ENCODE measurements around the gene LITAF. TPM values are rescaled to one million over a fixed set of nuclear protein-coding genes. Genes with fewer than 3 reads are reported as not detected.
A peak's percentile ranks its signal among the peaks of the same experiment; 100 is the strongest.

The LITAF gene
- total RNA-seq, 1 experiment from 2014 or later, result 73.0 TPM

- CTCF ChIA-PET, result interaction anchor here (0.6 to 3.7 kb wide), 25 partner anchors 13 to 381 kb away, joined by 3 to 28 read pairs (median 4); no protein-coding TSS in a partner anchor
- ATAC-seq, result peak; percentile 95
- no peak for TF ChIP-seq ZNF263 (CRISPR knock-in tag; IDR thresholded peaks at IDR 0.05; ENCODE audit: low read depth)
- peak; percentile 69; the same call in 1 of the 2 replicates for TF ChIP-seq USF1 (CRISPR knock-in tag; IDR thresholded peaks at IDR 0.05)
- TF ChIP-seq USF2 (CRISPR knock-in tag; IDR thresholded peaks at IDR 0.05), result peak; percentile 68
Measured at GRCh38 chr16:11636172-11636721, 49.5 kb upstream of the LITAF start.

GRCh38 chr16:11635679-11636171, 49.0 kb upstream of the LITAF start:
- peak overlapping the region; percentile 65 for H3K4me3 Mint-ChIP-seq
- ChIA-PET CTCF (interaction anchor here (0.8 to 3.7 kb wide), 19 partner anchors 13 to 380 kb away, joined by 3 to 28 read pairs (median 5); no protein-coding TSS in a partner anchor), POLR2A (interaction anchor here (0.8 to 2.7 kb wide), 9 partner anchors 17 to 233 kb away, joined by 3 to 10 read pairs (median 5); partner anchors contain the start of genes LITAF, SNN and ZC3H7A)
- DNase-seq (ENCODE audit: low spot score) (no peak), ATAC-seq (peak; percentile 38)
- TF ChIP-seq ZNF532 (CRISPR knock-in tag; IDR thresholded peaks at IDR 0.05; ENCODE audit: borderline replicate concordance), result no peak
- TF ChIP-seq ZNF232 (CRISPR knock-in tag; IDR thresholded peaks at IDR 0.05), result no peak
- no peak for TF ChIP-seq RELA (CRISPR knock-in tag; IDR thresholded peaks at IDR 0.05; ENCODE audit: borderline replicate concordance)
- peak; percentile 58; the same call in 1 of the 2 replicates for TF ChIP-seq GTF2I (CRISPR knock-in tag; conservative IDR thresholded peaks at IDR 0.05)
- TF ChIP-seq STAT6 (CRISPR knock-in tag; conservative IDR thresholded peaks at IDR 0.05; ENCODE audit: low read depth), result 0 out of 2 replicates have a peak, but pooled peaks have one; percentile 25
- no peaks in the 10 kb centered on the region for H3K9me3 Mint-ChIP-seq
- no peaks in the 10 kb centered on the region for H3K36me3 Mint-ChIP-seq
- H3K27ac Mint-ChIP-seq, result peak overlapping the region; percentile 98
- peaks cover 26% of the 10 kb centered on the region for H3K4me1 Mint-ChIP-seq
- peaks cover 12% of the 10 kb centered on the region for H3K27me3 Mint-ChIP-seq (ENCODE audit: low read depth)

More at GRCh38 chr16:11636172-11636721, 49.5 kb upstream of the LITAF start:
- POLR2A ChIA-PET, result interaction anchor here (0.6 to 2.7 kb wide), 14 partner anchors 18 to 246 kb away, joined by 3 to 10 read pairs (median 5); partner anchors contain the start of genes LITAF, SNN and ZC3H7A
- Mint-ChIP-seq H3K27me3 (ENCODE audit: low read depth) (peaks cover 12% of the 10 kb centered on the region), H3K4me3 (peak overlapping the region; percentile 65), H3K4me1 (peaks cover 29% of the 10 kb centered on the region), H3K27ac (peak overlapping the region; percentile 98), H3K9me3 (no peaks in the 10 kb centered on the region), H3K36me3 (no peaks in the 10 kb centered on the region)
- peak; percentile 66 for DNase-seq (ENCODE audit: low spot score)

- Mint-ChIP-seq H3K4me1 (peaks cover 20% of the 10 kb centered on the region), H3K27me3 (ENCODE audit: low read depth) (peaks cover 8% of the 10 kb centered on the region), H3K9me3 (no peaks in the 10 kb centered on the region), H3K36me3 (no peaks in the 10 kb centered on the region), H3K27ac (peak overlapping the region; percentile 98; the same call in 1 of the 2 replicates), H3K4me3 (no peak overlapping the region)
- TF ChIP-seq NFE2L1 (CRISPR knock-in tag; IDR thresholded peaks at IDR 0.05) (no peak), NR3C1 (CRISPR knock-in tag; conservative IDR thresholded peaks at IDR 0.05; ENCODE audit: low read depth) (no peak), SP1 (CRISPR knock-in tag; conservative IDR thresholded peaks at IDR 0.05) (no peak), RELA (CRISPR knock-in tag; IDR thresholded peaks at IDR 0.05; ENCODE audit: borderline replicate concordance) (no peak), ZNF317 (CRISPR knock-in tag; IDR thresholded peaks at IDR 0.05; ENCODE audit: borderline replicate concordance, low read depth) (no peak), AR (CRISPR knock-in tag; IDR thresholded peaks at IDR 0.05) (no peak)
- CTCF ChIA-PET, result interaction anchor here (0.8 to 3.7 kb wide), 10 partner anchors 11 to 238 kb away, joined by 3 to 28 read pairs (median 4); no protein-coding TSS in a partner anchor
- ATAC-seq (no peak), DNase-seq (ENCODE audit: low spot score) (no peak)
- POLR2A ChIA-PET, result interaction anchor here (1.2 to 2.7 kb wide), 6 partner anchors 32 to 233 kb away, joined by 3 to 10 read pairs (median 6); partner anchors contain the start of genes LITAF and SNN
Measured at GRCh38 chr16:11635113-11635652, 48.5 kb upstream of the LITAF start.
